GM19372 (cell line): Measurements from ENCODE around the gene AXIN1.
"Not testable (repeated sequence)": the region's sequence is repeated elsewhere in the genome, so short reads cannot be mapped to it uniquely, and the experiment has no call there.

ENCODE experiments used
- ATAC-seq: cut with Tn5 transposase; IDR thresholded peaks from one replicate; pipeline ENCODE4 v1.9.1; 2021; ENCODE audit warnings: mild to moderate bottlenecking, low read depth, moderate library complexity; ENCODE audit not compliant: unreplicated experiment

AXIN1 gene

GRCh38 chr16:381789-382717 is 29.5 kb upstream of the AXIN1 start, which contains the start of gene PGAP6:
PGAP6 (minus strand) TSS chr16:381978; CDS start chr16:381821, 157 bp downstream.
- ATAC-seq: peak; percentile 60

GRCh38 chr16:381012-381788 is 28.7 kb upstream of the AXIN1 start:
- peak; percentile 23 for ATAC-seq

- no peak for ATAC-seq
Measured at GRCh38 chr16:380762-381011, 28.2 kb upstream of the AXIN1 start.

GRCh38 chr16:379961-380761 is 27.6 kb upstream of the AXIN1 start:
- ATAC-seq: no peak

GRCh38 chr16:379183-379960 is 26.8 kb upstream of the AXIN1 start:
- ATAC-seq: no peak

GRCh38 chr16:378821-379182 is 26.3 kb upstream of the AXIN1 start:
- no peak for ATAC-seq

GRCh38 chr16:378113-378820 is 25.7 kb upstream of the AXIN1 start:
- not testable (repeated sequence) for ATAC-seq

- ATAC-seq: no peak
Measured at GRCh38 chr16:377419-377951, 25.0 kb upstream of the AXIN1 start.

- ATAC-seq: no peak
Measured at GRCh38 chr16:376817-377418, 24.4 kb upstream of the AXIN1 start.

GRCh38 chr16:375927-376816 is 23.6 kb upstream of the AXIN1 start:
- no peak for ATAC-seq

- no peak for ATAC-seq
Measured at GRCh38 chr16:375212-375611, 22.7 kb upstream of the AXIN1 start.

GRCh38 chr16:374616-374926 is 22.0 kb upstream of the AXIN1 start:
- ATAC-seq: no peak

GRCh38 chr16:373848-374615 is 21.5 kb upstream of the AXIN1 start:
- no peak for ATAC-seq

GRCh38 chr16:373020-373598 is 20.6 kb upstream of the AXIN1 start:
- ATAC-seq: no peak

- ATAC-seq: no peak
Measured at GRCh38 chr16:372302-372983, 19.9 kb upstream of the AXIN1 start.

GRCh38 chr16:371515-372301 is 19.2 kb upstream of the AXIN1 start:
- no peak for ATAC-seq
